GM12878 (cell line): ENCODE data around the gene SMC1B.

ENCODE experiments used
- CEBPB ChIP-seq, 2 experiments: fragments of 150-350 bp in 1 of 2; IDR thresholded peaks; 2 replicates each; pipeline ENCODE4 v1.6.1; 2012 to 2014; ENCODE audit warnings: low read depth in 2 of 2, low read length in 2 of 2, borderline replicate concordance in 1 of 2, inconsistent platforms in 1 of 2
- ESRRA ChIP-seq: IDR thresholded peaks from 2 replicates; pipeline ENCODE4 v1.6.1; 2012; ENCODE audit warnings: mild to moderate bottlenecking, low read length, improper control_type of control experiment
- HDGF ChIP-seq: fragments of 450-650 bp; IDR thresholded peaks from 2 replicates; pipeline ENCODE4 v1.6.1; 2016; ENCODE audit warnings: antibody characterized with exemption
- NR2C2 ChIP-seq: IDR thresholded peaks from 2 replicates; pipeline ENCODE4 v1.6.1; 2011; ENCODE audit warnings: borderline replicate concordance, low read depth; ENCODE audit not compliant: control insufficient read depth, insufficient read length
- POLR2AphosphoS5 ChIP-seq: IDR thresholded peaks from 2 replicates; pipeline ENCODE4 v1.6.1; 2011; ENCODE audit warnings: mild to moderate bottlenecking, low read length, inconsistent platforms
- YY1 ChIP-seq: IDR thresholded peaks from 2 replicates; pipeline ENCODE4 v1.6.1; 2011; ENCODE audit warnings: low read depth, mild to moderate bottlenecking, low read length
- ZZZ3 ChIP-seq: IDR thresholded peaks from 2 replicates; pipeline ENCODE4 v1.6.1; 2011; ENCODE audit warnings: low read depth; ENCODE audit not compliant: control insufficient read depth, insufficient read length
- TF ChIP-seq, protein P1 (sequence below): fragments of 450-650 bp; formaldehyde crosslinking; IDR thresholded peaks from 2 replicates; pipeline ENCODE4 v1.4.0; 2022; ENCODE audit warnings: mild to moderate bottlenecking, moderate library complexity
- TF ChIP-seq, protein P2 (sequence below): IDR thresholded peaks from 2 replicates; pipeline ENCODE4 v1.6.1; 2012; ENCODE audit warnings: low read depth, low read length, improper control_type of control experiment
- TF ChIP-seq, protein P3 (sequence below): fragments of 450-650 bp; formaldehyde crosslinking; IDR thresholded peaks from 2 replicates; pipeline ENCODE4 v1.4.0; 2020; ENCODE audit warnings: mild to moderate bottlenecking, moderate library complexity
- TF ChIP-seq, protein P4 (sequence below), 3 experiments: IDR thresholded peaks in 2 of 3; conservative IDR thresholded peaks in 1 of 3; 2 replicates each; pipeline ENCODE4 v1.5.1; 2011; ENCODE audit warnings: low read depth in 3 of 3, low read length in 3 of 3, mild to moderate bottlenecking in 3 of 3, control low read depth in 2 of 3, moderate library complexity in 2 of 3, inconsistent platforms in 1 of 3, mixed read lengths in 1 of 3; ENCODE audit not compliant: control insufficient read depth in 2 of 3, insufficient read depth in 1 of 3; ENCODE audit errors: extremely low read depth in 1 of 3
- TF ChIP-seq, protein P5 (sequence below): fragments of 450-650 bp; IDR thresholded peaks from 2 replicates; pipeline ENCODE4 v1.6.1; 2017; ENCODE audit warnings: mild to moderate bottlenecking, moderate library complexity

DNA sequence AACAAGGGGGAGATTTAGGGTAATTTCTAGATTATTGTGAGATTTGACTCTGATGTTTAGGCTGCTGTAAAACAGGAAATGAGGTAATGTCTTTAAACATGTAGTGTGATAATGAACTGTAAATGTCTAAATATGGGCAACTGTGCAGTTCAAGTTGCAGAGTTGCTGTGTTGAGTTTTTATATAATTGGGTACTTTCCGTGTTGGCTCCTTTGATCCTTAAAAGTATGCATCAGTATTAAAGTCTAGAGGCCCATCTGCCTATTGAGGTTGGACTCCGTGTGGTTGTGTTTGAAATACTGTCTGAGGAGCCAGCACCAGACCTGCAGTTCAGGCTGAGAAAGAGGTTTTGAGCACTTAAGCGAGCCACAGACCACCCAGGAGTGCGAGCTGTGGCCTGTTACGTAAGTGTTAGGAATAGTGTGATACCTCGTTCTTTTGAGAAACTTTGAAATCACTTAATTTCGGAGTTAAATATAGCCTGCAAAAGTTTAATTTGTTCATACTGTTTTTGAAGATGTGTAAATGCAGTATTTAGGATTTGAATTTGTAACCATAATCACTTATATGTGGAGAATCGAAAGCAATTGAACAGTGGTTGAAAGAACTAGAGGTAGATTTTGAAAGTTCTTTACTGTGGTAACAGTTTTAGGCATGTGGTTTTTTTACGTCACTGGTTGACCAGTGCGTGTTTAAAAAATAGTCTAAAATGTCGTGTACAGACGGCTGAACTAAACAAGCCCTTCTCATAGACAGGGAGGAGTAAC, 94.7 kb downstream of the SMC1B start:
- TF ChIP-seq, protein P1, sequence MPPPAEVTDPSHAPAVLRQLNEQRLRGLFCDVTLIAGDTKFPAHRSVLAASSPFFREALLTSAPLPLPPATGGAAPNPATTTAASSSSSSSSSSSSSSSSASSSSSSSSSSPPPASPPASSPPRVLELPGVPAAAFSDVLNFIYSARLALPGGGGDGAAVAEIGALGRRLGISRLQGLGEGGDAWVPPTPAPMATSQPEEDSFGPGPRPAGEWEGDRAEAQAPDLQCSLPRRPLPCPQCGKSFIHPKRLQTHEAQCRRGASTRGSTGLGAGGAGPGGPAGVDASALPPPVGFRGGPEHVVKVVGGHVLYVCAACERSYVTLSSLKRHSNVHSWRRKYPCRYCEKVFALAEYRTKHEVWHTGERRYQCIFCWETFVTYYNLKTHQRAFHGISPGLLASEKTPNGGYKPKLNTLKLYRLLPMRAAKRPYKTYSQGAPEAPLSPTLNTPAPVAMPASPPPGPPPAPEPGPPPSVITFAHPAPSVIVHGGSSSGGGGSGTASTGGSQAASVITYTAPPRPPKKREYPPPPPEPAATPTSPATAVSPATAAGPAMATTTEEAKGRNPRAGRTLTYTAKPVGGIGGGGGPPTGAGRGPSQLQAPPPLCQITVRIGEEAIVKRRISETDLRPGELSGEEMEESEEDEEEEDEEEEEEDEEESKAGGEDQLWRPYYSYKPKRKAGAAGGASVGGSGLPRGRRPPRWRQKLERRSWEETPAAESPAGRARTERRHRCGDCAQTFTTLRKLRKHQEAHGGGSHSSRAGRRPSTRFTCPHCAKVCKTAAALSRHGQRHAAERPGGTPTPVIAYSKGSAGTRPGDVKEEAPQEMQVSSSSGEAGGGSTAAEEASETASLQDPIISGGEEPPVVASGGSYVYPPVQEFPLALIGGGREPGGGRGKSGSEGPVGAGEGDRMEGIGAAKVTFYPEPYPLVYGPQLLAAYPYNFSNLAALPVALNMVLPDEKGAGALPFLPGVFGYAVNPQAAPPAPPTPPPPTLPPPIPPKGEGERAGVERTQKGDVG (CRISPR knock-in tag), result no peak
- TF ChIP-seq, protein P2, sequence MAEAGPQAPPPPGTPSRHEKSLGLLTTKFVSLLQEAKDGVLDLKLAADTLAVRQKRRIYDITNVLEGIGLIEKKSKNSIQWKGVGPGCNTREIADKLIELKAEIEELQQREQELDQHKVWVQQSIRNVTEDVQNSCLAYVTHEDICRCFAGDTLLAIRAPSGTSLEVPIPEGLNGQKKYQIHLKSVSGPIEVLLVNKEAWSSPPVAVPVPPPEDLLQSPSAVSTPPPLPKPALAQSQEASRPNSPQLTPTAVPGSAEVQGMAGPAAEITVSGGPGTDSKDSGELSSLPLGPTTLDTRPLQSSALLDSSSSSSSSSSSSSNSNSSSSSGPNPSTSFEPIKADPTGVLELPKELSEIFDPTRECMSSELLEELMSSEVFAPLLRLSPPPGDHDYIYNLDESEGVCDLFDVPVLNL, result no peak
- TF ChIP-seq YY1, result no peak
- no peak for TF ChIP-seq HDGF
- TF ChIP-seq, protein P3, sequence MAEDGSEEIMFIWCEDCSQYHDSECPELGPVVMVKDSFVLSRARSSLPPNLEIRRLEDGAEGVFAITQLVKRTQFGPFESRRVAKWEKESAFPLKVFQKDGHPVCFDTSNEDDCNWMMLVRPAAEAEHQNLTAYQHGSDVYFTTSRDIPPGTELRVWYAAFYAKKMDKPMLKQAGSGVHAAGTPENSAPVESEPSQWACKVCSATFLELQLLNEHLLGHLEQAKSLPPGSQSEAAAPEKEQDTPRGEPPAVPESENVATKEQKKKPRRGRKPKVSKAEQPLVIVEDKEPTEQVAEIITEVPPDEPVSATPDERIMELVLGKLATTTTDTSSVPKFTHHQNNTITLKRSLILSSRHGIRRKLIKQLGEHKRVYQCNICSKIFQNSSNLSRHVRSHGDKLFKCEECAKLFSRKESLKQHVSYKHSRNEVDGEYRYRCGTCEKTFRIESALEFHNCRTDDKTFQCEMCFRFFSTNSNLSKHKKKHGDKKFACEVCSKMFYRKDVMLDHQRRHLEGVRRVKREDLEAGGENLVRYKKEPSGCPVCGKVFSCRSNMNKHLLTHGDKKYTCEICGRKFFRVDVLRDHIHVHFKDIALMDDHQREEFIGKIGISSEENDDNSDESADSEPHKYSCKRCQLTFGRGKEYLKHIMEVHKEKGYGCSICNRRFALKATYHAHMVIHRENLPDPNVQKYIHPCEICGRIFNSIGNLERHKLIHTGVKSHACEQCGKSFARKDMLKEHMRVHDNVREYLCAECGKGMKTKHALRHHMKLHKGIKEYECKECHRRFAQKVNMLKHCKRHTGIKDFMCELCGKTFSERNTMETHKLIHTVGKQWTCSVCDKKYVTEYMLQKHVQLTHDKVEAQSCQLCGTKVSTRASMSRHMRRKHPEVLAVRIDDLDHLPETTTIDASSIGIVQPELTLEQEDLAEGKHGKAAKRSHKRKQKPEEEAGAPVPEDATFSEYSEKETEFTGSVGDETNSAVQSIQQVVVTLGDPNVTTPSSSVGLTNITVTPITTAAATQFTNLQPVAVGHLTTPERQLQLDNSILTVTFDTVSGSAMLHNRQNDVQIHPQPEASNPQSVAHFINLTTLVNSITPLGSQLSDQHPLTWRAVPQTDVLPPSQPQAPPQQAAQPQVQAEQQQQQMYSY (CRISPR knock-in tag), result no peak
- no peak for TF ChIP-seq ESRRA
- no peak for TF ChIP-seq NR2C2
- no peak for TF ChIP-seq CEBPB (IDR thresholded peaks at IDR 0.05; ENCODE audit: borderline replicate concordance in 1 of 2, low read depth in 2 of 2, low read length in 2 of 2)
- TF ChIP-seq POLR2AphosphoS5, result no peak; the same call in 1 of the 2 replicates
- TF ChIP-seq ZZZ3, result no peak
- TF ChIP-seq, protein P4, sequence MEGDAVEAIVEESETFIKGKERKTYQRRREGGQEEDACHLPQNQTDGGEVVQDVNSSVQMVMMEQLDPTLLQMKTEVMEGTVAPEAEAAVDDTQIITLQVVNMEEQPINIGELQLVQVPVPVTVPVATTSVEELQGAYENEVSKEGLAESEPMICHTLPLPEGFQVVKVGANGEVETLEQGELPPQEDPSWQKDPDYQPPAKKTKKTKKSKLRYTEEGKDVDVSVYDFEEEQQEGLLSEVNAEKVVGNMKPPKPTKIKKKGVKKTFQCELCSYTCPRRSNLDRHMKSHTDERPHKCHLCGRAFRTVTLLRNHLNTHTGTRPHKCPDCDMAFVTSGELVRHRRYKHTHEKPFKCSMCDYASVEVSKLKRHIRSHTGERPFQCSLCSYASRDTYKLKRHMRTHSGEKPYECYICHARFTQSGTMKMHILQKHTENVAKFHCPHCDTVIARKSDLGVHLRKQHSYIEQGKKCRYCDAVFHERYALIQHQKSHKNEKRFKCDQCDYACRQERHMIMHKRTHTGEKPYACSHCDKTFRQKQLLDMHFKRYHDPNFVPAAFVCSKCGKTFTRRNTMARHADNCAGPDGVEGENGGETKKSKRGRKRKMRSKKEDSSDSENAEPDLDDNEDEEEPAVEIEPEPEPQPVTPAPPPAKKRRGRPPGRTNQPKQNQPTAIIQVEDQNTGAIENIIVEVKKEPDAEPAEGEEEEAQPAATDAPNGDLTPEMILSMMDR (IDR thresholded peaks at IDR 0.05 in 2 of 3, conservative IDR thresholded peaks at IDR 0.05 in 1 of 3; ENCODE audit: control insufficient read depth in 2 of 3, extremely low read depth in 1 of 3, insufficient read depth in 1 of 3, low read depth in 3 of 3, low read length in 3 of 3), result no peak
- TF ChIP-seq, protein P5, sequence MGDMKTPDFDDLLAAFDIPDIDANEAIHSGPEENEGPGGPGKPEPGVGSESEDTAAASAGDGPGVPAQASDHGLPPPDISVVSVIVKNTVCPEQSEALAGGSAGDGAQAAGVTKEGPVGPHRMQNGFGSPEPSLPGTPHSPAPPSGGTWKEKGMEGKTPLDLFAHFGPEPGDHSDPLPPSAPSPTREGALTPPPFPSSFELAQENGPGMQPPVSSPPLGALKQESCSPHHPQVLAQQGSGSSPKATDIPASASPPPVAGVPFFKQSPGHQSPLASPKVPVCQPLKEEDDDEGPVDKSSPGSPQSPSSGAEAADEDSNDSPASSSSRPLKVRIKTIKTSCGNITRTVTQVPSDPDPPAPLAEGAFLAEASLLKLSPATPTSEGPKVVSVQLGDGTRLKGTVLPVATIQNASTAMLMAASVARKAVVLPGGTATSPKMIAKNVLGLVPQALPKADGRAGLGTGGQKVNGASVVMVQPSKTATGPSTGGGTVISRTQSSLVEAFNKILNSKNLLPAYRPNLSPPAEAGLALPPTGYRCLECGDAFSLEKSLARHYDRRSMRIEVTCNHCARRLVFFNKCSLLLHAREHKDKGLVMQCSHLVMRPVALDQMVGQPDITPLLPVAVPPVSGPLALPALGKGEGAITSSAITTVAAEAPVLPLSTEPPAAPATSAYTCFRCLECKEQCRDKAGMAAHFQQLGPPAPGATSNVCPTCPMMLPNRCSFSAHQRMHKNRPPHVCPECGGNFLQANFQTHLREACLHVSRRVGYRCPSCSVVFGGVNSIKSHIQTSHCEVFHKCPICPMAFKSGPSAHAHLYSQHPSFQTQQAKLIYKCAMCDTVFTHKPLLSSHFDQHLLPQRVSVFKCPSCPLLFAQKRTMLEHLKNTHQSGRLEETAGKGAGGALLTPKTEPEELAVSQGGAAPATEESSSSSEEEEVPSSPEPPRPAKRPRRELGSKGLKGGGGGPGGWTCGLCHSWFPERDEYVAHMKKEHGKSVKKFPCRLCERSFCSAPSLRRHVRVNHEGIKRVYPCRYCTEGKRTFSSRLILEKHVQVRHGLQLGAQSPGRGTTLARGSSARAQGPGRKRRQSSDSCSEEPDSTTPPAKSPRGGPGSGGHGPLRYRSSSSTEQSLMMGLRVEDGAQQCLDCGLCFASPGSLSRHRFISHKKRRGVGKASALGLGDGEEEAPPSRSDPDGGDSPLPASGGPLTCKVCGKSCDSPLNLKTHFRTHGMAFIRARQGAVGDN, result no peak
